ENCODE data around the gene OR4D1. TPM values are rescaled to one million over a fixed set of nuclear protein-coding genes. Genes with fewer than 3 reads are reported as not detected.
A peak's percentile ranks its signal among the peaks of the same experiment; 100 is the strongest.

Gene OR4D1
- total and polyA plus RNA-seq, 2 of the 8 experiments (the other 6 are each of a cell fraction or from before 2014, with no cell fraction given): 0.32 to 0.39 TPM

DNA sequence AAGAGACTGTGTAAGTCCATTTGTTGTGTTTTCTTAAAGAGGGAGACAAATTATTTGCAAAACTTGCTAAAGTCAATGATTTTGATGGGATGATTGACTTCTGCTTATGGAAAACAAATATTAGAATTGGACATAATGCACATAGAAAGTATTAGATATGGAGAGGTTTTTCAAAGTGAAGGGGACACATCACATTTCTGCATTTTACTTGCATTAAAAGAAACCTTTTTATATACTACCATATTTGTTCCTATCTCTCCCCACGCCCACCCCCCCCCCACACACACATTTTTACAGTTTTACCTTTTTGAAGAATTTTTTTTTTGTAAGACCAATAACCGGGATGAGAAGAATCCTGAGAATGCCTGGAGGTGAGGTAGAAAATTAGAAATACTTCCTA is 10.0 kb downstream of the OR4D1 start:
- ChIA-PET POLR2A (ENCODE audit: partially characterized antibody) (no interaction called here), CTCF (ENCODE audit: partially characterized antibody) (interaction anchor here (1.5 to 2.1 kb wide), 3 partner anchors 14 to 21 kb away, joined by 4 to 6 read pairs (median 5); no protein-coding TSS in a partner anchor)
- no peak for DNase-seq (ENCODE audit: low read depth in 1 of 2, low spot score in 2 of 2)
- Histone ChIP-seq H3K4me3 (ENCODE audit: extremely low read depth in 1 of 4, insufficient read depth in 2 of 4, low read depth in 3 of 4, low read length in 4 of 4) (no peak overlapping the region), H4K8ac (ENCODE audit: extremely low read depth, insufficient read depth, low read length) (no peak overlapping the region), H3K36me3 (ENCODE audit: control insufficient read depth in 2 of 4, insufficient read depth in 4 of 4, low read length in 3 of 4) (no peaks in the 10 kb centered on the region), H3K79me1 (ENCODE audit: low read depth, low read length) (no peaks in the 10 kb centered on the region), H3K27me3 (replicated peaks in 1 of 4; ENCODE audit: control insufficient read depth in 3 of 4, extremely low read depth in 1 of 4, insufficient read depth in 3 of 4, low read length in 3 of 4) (peaks cover 0 to 13% (median 8%) of the 10 kb centered on the region in 4 experiments; a peak in 5 of 7 replicates), H2BK5ac (ENCODE audit: low read depth, low read length) (no peak overlapping the region), H3K9me3 (ENCODE audit: insufficient read depth in 2 of 2, low read depth in 1 of 2, low read length in 1 of 2) (no peaks in the 10 kb centered on the region), H3K79me2 (ENCODE audit: control insufficient read depth in 1 of 2, insufficient read depth in 2 of 2, low read length in 2 of 2) (no peaks in the 10 kb centered on the region), H3K4me1 (replicated peaks in 1 of 4; ENCODE audit: control insufficient read depth in 3 of 4, insufficient read depth in 4 of 4, low read length in 3 of 4) (peaks cover 0 to 10% (median 2%) of the 10 kb centered on the region in 4 experiments; a peak in 2 of 7 replicates), H3K23ac (ENCODE audit: insufficient read length) (no peak overlapping the region), H3K27ac (ENCODE audit: low read depth, low read length) (no peak overlapping the region), H2BK120ac (replicated peaks; ENCODE audit: low read depth, low read length) (no peak overlapping the region), H2BK20ac (ENCODE audit: low read length) (no peak overlapping the region), H4K91ac (replicated peaks; ENCODE audit: insufficient read length, low read length) (no peak overlapping the region), H3K14ac (ENCODE audit: insufficient read length) (no peak overlapping the region), H3K4ac (replicated peaks; ENCODE audit: insufficient read length, low read depth, low read length) (no peak overlapping the region), H2BK12ac (ENCODE audit: low read depth, low read length) (no peak overlapping the region), H2AFZ (ENCODE audit: low read length) (no peak overlapping the region), H4K5ac (ENCODE audit: insufficient read length, low read depth, low read length) (no peak overlapping the region), H2BK15ac (ENCODE audit: low read length) (no peak overlapping the region), H3K9ac (replicated peaks in 1 of 4; ENCODE audit: extremely low read depth in 1 of 4, low read depth in 3 of 4, low read length in 3 of 4) (no peak overlapping the region), H3K18ac (ENCODE audit: extremely low read depth, low read length) (no peak overlapping the region), H3K23me2 (ENCODE audit: low read depth, low read length) (peaks cover 9% of the 10 kb centered on the region), H4K20me1 (replicated peaks in 1 of 2; ENCODE audit: control insufficient read depth in 1 of 2, insufficient read depth in 2 of 2, low read length in 2 of 2) (no peaks in the 10 kb centered on the region), H3K56ac (replicated peaks; ENCODE audit: insufficient read length, low read depth, low read length) (no peak overlapping the region), H3K4me2 (ENCODE audit: insufficient read depth in 1 of 2, low read depth in 2 of 2, low read length in 2 of 2) (peak overlapping the region in 1 of 2 experiments; percentile 94; a peak in 1 of 4 replicates), H2AK5ac (ENCODE audit: low read depth, low read length) (no peak overlapping the region)
- no peak for FAIRE-seq
- 96% methylated on average over 2 of the region's 2 CpGs; no CpG with 5 or more reads in 1 of the 2 experiments for WGBS, 2 experiments (ENCODE audit: extremely low coverage in 1 of 2, insufficient coverage in 1 of 2, insufficient read length in 1 of 2, insufficient replicate concordance in 2 of 2, low coverage in 1 of 2, low lambda C conversion rate in 2 of 2, missing lambda C conversion rate in 1 of 2)
- TF ChIP-seq ASH2L (IDR thresholded peaks at IDR 0.05; ENCODE audit: low read length) (no peak), POLR2A (IDR thresholded peaks at IDR 0.05; ENCODE audit: control extremely low read depth in 1 of 2, low read depth in 2 of 2, low read length in 2 of 2) (no peak), CREB1 (IDR thresholded peaks at IDR 0.05) (no peak), HDAC2 (IDR thresholded peaks at IDR 0.05; ENCODE audit: borderline replicate concordance in 1 of 2, low read depth in 2 of 2, low read length in 2 of 2) (no peak), TAF1 (IDR thresholded peaks at IDR 0.05; ENCODE audit: low read depth, low read length) (no peak), SP4 (IDR thresholded peaks at IDR 0.05; ENCODE audit: low read length) (no peak), JUND (IDR thresholded peaks at IDR 0.05; ENCODE audit: low read length) (no peak), MAFK (IDR thresholded peaks at IDR 0.05; ENCODE audit: low read depth, low read length) (no peak), GTF2F1 (IDR thresholded peaks at IDR 0.05; ENCODE audit: borderline replicate concordance, low read depth, low read length) (no peak), SAP30 (IDR thresholded peaks at IDR 0.05; ENCODE audit: insufficient read depth, insufficient replicate concordance, low read length) (no peak)
- TF ChIP-seq, protein P1, sequence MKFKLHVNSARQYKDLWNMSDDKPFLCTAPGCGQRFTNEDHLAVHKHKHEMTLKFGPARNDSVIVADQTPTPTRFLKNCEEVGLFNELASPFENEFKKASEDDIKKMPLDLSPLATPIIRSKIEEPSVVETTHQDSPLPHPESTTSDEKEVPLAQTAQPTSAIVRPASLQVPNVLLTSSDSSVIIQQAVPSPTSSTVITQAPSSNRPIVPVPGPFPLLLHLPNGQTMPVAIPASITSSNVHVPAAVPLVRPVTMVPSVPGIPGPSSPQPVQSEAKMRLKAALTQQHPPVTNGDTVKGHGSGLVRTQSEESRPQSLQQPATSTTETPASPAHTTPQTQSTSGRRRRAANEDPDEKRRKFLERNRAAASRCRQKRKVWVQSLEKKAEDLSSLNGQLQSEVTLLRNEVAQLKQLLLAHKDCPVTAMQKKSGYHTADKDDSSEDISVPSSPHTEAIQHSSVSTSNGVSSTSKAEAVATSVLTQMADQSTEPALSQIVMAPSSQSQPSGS (IDR thresholded peaks at IDR 0.05; ENCODE audit: low read length): no peak
- TF ChIP-seq, protein P2, sequence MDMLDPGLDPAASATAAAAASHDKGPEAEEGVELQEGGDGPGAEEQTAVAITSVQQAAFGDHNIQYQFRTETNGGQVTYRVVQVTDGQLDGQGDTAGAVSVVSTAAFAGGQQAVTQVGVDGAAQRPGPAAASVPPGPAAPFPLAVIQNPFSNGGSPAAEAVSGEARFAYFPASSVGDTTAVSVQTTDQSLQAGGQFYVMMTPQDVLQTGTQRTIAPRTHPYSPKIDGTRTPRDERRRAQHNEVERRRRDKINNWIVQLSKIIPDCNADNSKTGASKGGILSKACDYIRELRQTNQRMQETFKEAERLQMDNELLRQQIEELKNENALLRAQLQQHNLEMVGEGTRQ (IDR thresholded peaks at IDR 0.05; ENCODE audit: low read length): no peak

Data from H1 (cell line).